GM20000 (cell line): ENCODE data around the gene RIOX2.

ENCODE experiments used
- DNase-seq: peaks from one replicate; pipeline ENCODE4 v3.0.0; 2012; ENCODE audit warnings: low spot score
- TF ChIP-seq, protein P1 (sequence below): IDR thresholded peaks from 2 replicates; pipeline ENCODE4 v1.5.1; 2012; ENCODE audit warnings: mild to moderate bottlenecking, control low read depth; ENCODE audit errors: extremely low read depth, missing control alignments

The RIOX2 gene

DNA sequence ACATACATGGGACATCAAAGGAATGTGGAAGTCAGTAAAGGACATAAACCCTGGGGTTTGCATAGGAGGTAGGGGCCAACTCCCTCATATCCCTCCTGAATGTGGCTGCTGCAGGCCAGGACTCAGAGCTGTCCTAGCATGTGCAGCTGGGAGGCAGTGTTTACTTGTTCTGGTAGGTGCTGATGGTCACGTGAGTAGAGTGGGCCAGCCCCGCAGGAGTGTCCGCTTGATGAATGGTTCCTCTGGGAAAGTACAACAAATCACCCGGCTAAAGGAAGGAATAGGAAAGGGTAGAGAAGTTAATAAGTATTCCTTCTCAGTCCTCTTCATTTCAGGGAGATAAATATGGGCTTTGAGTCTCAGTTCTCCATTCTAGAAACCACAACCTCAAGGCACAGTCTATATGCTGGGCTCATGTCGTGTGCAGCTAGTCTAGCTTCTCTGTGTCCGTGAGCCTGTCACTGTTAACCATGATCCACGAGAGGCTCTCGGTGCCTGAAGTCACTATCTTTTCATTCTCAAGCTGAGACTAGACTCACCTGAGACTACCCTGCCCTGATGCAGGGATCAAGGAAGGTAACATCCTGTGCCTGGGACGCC, 17.9 kb downstream of the RIOX2 start:
- DNase-seq = no peak
- TF ChIP-seq, protein P1, sequence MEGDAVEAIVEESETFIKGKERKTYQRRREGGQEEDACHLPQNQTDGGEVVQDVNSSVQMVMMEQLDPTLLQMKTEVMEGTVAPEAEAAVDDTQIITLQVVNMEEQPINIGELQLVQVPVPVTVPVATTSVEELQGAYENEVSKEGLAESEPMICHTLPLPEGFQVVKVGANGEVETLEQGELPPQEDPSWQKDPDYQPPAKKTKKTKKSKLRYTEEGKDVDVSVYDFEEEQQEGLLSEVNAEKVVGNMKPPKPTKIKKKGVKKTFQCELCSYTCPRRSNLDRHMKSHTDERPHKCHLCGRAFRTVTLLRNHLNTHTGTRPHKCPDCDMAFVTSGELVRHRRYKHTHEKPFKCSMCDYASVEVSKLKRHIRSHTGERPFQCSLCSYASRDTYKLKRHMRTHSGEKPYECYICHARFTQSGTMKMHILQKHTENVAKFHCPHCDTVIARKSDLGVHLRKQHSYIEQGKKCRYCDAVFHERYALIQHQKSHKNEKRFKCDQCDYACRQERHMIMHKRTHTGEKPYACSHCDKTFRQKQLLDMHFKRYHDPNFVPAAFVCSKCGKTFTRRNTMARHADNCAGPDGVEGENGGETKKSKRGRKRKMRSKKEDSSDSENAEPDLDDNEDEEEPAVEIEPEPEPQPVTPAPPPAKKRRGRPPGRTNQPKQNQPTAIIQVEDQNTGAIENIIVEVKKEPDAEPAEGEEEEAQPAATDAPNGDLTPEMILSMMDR = no peak

DNA sequence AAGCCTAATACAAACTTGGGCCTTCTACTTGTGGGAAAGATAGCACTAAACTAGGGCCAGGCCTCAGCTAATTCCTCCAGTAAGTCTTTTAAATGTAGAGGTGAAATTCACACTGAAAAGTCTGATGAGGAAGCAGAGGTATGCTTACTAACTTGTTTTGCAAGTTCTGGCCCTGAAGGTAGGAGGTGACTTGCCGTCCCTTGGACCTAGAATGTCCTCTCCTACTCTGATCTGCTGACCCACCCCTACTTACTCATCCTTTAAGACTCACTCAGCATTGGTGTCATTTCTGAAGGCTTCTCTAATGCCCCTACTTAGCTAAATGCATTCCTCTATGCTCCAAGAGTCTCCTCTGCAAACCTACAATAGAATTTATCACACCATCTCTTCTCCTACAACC, 19.4 kb downstream of the RIOX2 start:
- DNase-seq = no peak
- TF ChIP-seq, protein P1 = no peak

DNA sequence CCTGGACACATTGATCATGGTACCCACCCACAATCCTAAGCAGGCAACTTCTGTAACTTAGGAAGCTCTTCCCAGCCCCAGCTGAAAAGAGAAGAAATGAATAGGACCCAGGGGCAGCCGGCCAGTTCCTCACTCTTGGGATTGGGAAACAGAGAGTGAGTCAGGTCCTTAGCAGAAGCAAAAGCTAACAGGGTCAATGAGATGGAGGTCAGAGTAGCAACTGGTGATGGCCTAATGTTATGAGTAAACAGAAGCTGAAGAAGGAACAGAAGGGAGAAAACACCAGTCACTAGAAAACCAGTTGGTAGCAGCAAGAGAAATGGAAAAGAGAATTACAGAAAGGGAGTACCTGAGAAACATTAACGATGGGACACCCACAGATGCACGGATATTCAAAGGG, 20.0 kb downstream of the RIOX2 start:
- DNase-seq = no peak
- TF ChIP-seq, protein P1 = no peak

DNA sequence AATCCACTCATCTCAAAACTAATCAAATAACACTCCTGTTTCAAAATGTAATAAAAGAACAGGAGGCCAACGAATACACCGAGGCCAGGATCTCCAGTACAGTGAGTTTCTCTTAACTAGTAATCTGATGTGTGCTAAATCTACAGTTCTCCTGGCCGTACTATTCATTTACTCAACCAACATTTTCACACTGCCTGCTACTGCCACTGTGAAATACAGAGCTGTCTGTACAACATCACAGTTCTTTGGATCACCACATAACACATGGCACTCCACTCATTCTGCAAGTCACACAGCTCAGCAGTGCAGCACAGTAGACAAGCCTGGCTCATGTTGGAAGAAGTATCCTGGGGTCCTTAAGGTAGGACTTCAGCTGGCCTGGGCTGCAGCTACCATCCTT, 21.9 kb downstream of the RIOX2 start:
- no peak for DNase-seq
- TF ChIP-seq, protein P1 = no peak

DNA sequence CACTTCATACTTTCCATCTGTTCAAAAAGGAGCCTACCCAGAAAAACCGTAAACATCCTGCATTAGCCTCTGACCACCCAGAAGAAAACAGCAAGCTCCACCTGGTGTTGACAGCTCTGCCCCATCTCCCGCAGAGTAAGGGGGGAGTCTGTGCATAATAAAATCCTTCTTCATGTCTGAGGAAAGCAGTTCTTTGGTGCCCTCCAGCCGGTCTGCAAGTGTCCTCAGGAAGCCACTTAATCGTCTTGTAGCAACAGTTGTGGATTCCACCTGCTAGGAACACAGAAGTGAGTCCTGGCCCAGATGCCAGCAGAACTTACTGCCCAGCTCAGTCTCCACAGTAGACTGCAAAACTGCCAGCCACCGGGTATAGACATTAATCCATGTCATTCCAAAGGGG, 22.5 kb downstream of the RIOX2 start:
- TF ChIP-seq, protein P1 = no peak
- DNase-seq = no peak

DNA sequence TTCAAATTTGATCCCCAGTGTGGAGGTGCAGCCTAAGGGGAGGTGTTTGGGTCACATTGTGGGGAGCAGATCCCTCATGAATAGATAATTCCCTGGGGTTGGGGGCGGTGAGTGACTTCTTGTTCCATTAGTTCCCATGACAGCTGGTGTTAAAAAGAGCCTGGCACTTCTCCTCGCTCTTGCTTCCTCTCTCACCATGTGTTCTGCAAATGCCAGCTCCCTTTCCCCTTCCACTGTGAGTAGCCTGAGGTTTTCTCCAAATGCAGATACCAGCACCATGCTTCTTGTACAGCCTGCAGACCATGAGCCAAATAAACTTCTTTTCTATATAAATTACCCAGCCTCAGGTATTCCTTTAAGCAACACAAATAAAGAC, 23.1 kb downstream of the RIOX2 start:
- TF ChIP-seq, protein P1 = no peak
- no peak for DNase-seq

DNA sequence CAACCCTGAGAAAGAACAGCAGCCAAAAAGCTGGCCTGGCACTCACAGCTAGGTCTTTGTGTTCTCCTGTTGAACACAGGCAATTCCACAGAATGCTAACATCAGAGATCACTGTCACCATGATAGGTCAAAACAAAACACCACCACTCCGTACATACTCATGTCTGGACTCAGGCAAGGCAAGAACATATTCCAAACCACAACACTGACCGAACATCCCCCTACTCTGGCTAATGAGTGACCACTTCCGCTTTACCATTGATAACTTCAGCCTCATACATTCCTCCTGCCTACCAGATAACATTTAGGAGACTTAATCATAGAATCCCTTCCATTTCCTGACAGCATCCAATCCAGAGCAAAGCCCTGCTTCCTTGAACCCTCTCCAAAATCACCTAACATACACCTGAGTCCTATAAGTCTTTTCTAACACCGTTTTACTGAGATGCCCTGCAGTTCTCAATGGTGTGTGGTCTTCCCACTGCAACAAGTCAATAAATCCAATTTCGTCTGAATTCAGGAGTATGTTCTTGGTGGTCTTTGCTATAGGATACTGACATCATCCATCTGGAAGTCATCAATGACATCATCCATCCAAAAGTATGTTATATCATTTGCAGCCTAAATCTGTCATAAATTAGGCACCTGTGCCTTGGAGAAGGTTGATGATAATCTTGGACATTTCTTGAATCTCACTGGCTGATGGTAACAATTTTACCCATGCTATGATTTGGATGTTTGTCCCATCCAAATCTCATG, 23.7 kb downstream of the RIOX2 start:
- TF ChIP-seq, protein P1 = no peak
- DNase-seq = no peak
